HEK293T (cell line): ENCODE results near the gene PTGR3.

Source experiments
- BHLHE40 ChIP-seq: fragments of 450-650 bp; IDR thresholded peaks from 2 replicates; pipeline ENCODE4 v1.6.1; 2016; ENCODE audit warnings: mild to moderate bottlenecking, moderate library complexity, borderline replicate concordance
- CTBP1 ChIP-seq: fragments of 450-650 bp; IDR thresholded peaks from 2 replicates; pipeline ENCODE4 v1.6.1; 2016; ENCODE audit warnings: borderline replicate concordance
- ELF4 ChIP-seq: fragments of 450-650 bp; IDR thresholded peaks from 2 replicates; pipeline ENCODE4 v1.6.1; 2017; ENCODE audit warnings: antibody characterized with exemption
- FOXA1 ChIP-seq: fragments of 450-650 bp; IDR thresholded peaks from 2 replicates; pipeline ENCODE4 v1.6.1; 2016; ENCODE audit warnings: mild to moderate bottlenecking
- PKNOX1 ChIP-seq: fragments of 450-650 bp; IDR thresholded peaks from 2 replicates; pipeline ENCODE4 v1.6.1; 2016
- SUZ12 ChIP-seq: fragments of 450-650 bp; IDR thresholded peaks from 2 replicates; pipeline ENCODE4 v1.6.1; 2016; ENCODE audit warnings: mild to moderate bottlenecking
- TARDBP ChIP-seq: fragments of 450-650 bp; IDR thresholded peaks from 2 replicates; pipeline ENCODE4 v1.6.1; 2016

- no peak for TF ChIP-seq FOXA1
- TF ChIP-seq PKNOX1, result no peak
- TF ChIP-seq CTBP1, result no peak
- no peak for TF ChIP-seq BHLHE40
- no peak for TF ChIP-seq ELF4
- no peak for TF ChIP-seq TARDBP
- TF ChIP-seq SUZ12, result no peak
Observed at GRCh38 chr18:75229437-75229836, 20.5 kb upstream of the PTGR3 start.
